Measurements from ENCODE around the gene NXPE3.

GRCh38 chr3:101846709-101847108 lies 67.7 kb downstream of the NXPE3 start:
- TF ChIP-seq, protein P1, sequence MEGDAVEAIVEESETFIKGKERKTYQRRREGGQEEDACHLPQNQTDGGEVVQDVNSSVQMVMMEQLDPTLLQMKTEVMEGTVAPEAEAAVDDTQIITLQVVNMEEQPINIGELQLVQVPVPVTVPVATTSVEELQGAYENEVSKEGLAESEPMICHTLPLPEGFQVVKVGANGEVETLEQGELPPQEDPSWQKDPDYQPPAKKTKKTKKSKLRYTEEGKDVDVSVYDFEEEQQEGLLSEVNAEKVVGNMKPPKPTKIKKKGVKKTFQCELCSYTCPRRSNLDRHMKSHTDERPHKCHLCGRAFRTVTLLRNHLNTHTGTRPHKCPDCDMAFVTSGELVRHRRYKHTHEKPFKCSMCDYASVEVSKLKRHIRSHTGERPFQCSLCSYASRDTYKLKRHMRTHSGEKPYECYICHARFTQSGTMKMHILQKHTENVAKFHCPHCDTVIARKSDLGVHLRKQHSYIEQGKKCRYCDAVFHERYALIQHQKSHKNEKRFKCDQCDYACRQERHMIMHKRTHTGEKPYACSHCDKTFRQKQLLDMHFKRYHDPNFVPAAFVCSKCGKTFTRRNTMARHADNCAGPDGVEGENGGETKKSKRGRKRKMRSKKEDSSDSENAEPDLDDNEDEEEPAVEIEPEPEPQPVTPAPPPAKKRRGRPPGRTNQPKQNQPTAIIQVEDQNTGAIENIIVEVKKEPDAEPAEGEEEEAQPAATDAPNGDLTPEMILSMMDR (IDR thresholded peaks at IDR 0.05) = no peak
- no peak for TF ChIP-seq POLR2A (IDR thresholded peaks at IDR 0.05)
